H1 (cell line): ENCODE measurements around the gene RAD51B. TPM values are rescaled to one million over a fixed set of nuclear protein-coding genes. Genes with fewer than 3 reads are reported as not detected.

ENCODE experiments used
- CTCF ChIA-PET: fragments of 300-600 bp; sonication (Branson Sonifier 250); formaldehyde crosslinking; loops from one replicate; lab custom pipeline; 2021; ENCODE audit not compliant: partially characterized antibody; lab: Charles Lee
- POLR2A ChIA-PET: fragments of 300-600 bp; sonication (Branson Sonifier 250); formaldehyde crosslinking; loops from one replicate; lab custom pipeline; 2021; ENCODE audit warnings: inconsistent platforms; ENCODE audit not compliant: partially characterized antibody; lab: Charles Lee
- DNase-seq, 2 experiments: peaks; one replicate each; pipeline versions ENCODE4 v3.0.0 to v3.0.0-alpha.2; 2010 to 2022; ENCODE audit warnings: low spot score in 2 of 2, low read depth in 1 of 2, mixed read lengths in 1 of 2
- FAIRE-seq: peaks from 2 replicates; lab custom pipeline; 2011; peaks lifted over from hg19 to GRCh38; lab: Jason Lieb, UNC
- H2AFZ ChIP-seq: 2 replicates; pipeline ENCODE4 v1.8.1; 2012; ENCODE audit warnings: low read length, inconsistent platforms
- H2AK5ac ChIP-seq: 2 replicates; pipeline ENCODE4 v1.6.1; 2013; ENCODE audit warnings: low read depth, low read length
- H2BK120ac ChIP-seq: replicated peaks from 2 replicates; pipeline ENCODE3; 2013; ENCODE audit warnings: low read depth, low read length, inconsistent platforms
- H2BK12ac ChIP-seq: 2 replicates; pipeline ENCODE4 v1.6.1; 2013; ENCODE audit warnings: low read depth, low read length
- H2BK15ac ChIP-seq: 2 replicates; pipeline ENCODE4 v1.6.1; 2013; ENCODE audit warnings: low read length
- H2BK20ac ChIP-seq: 2 replicates; pipeline ENCODE4 v1.6.1; 2013; ENCODE audit warnings: low read length
- H2BK5ac ChIP-seq: 2 replicates; pipeline ENCODE4 v1.6.1; 2013; ENCODE audit warnings: low read depth, low read length
- H3K14ac ChIP-seq: 2 replicates; pipeline ENCODE4 v1.6.1; 2013; ENCODE audit warnings: inconsistent platforms; ENCODE audit not compliant: insufficient read length
- H3K18ac ChIP-seq: 2 replicates; pipeline ENCODE4 v1.6.1; 2013; ENCODE audit warnings: low read length; ENCODE audit errors: extremely low read depth
- H3K23ac ChIP-seq: 2 replicates; pipeline ENCODE4 v1.6.1; 2013; ENCODE audit warnings: inconsistent platforms; ENCODE audit not compliant: insufficient read length
- H3K23me2 ChIP-seq: 2 replicates; pipeline ENCODE4 v1.6.1; 2013; ENCODE audit warnings: low read depth, low read length
- H3K27ac ChIP-seq: 2 replicates; pipeline ENCODE4 v1.6.1; 2011; ENCODE audit warnings: low read depth, low read length, inconsistent platforms
- H3K27me3 ChIP-seq, 4 experiments: replicated peaks in 1 of 4; 1 replicate in 1 of 4; 2 replicates in 3 of 4; pipeline versions ENCODE4 v1.6.1 to v1.8.1; 2011 to 2013; ENCODE audit warnings: low read length in 3 of 4, mild to moderate bottlenecking in 3 of 4, inconsistent platforms in 2 of 4, mixed read lengths in 2 of 4, moderate library complexity in 1 of 4; ENCODE audit not compliant: control insufficient read depth in 3 of 4, insufficient read depth in 3 of 4; ENCODE audit errors: extremely low read depth in 1 of 4
- H3K36me3 ChIP-seq, 4 experiments: 2 replicates each; pipeline versions ENCODE4 v1.6.1 to v1.8.1; 2011 to 2013; ENCODE audit warnings: mild to moderate bottlenecking in 4 of 4, low read length in 3 of 4, moderate library complexity in 2 of 4, control low read depth in 1 of 4, inconsistent platforms in 1 of 4; ENCODE audit not compliant: insufficient read depth in 4 of 4, control insufficient read depth in 2 of 4
- H3K4ac ChIP-seq: replicated peaks from 2 replicates; pipeline ENCODE3; 2013; ENCODE audit warnings: low read length, low read depth, mixed read lengths, inconsistent platforms; ENCODE audit not compliant: insufficient read length
- H3K4me1 ChIP-seq, 4 experiments: replicated peaks in 1 of 4; 1 replicate in 1 of 4; 2 replicates in 3 of 4; pipeline versions ENCODE4 v1.6.1 to v1.8.1; 2011 to 2013; ENCODE audit warnings: low read length in 3 of 4, inconsistent platforms in 2 of 4, mixed read lengths in 1 of 4; ENCODE audit not compliant: insufficient read depth in 4 of 4, control insufficient read depth in 3 of 4
- H3K4me2 ChIP-seq, 2 experiments: 2 replicates each; pipeline versions ENCODE4 v1.6.1 to v1.8.1; 2011 to 2013; ENCODE audit warnings: low read depth in 2 of 2, low read length in 2 of 2, control low read depth in 1 of 2, inconsistent platforms in 1 of 2, mild to moderate bottlenecking in 1 of 2; ENCODE audit not compliant: insufficient read depth in 1 of 2
- H3K4me3 ChIP-seq, 4 experiments: fragments of 200-600, 300-600 bp in 1 of 4; sonication (generic), shearing (Covaris generic), sonication (Bioruptor Twin) in 1 of 4; 2 replicates each; pipeline versions ENCODE4 v1.5.1 to v1.8.1; 2011 to 2016; ENCODE audit warnings: low read length in 4 of 4, low read depth in 3 of 4, control low read depth in 2 of 4, inconsistent platforms in 2 of 4, mild to moderate bottlenecking in 2 of 4, mixed read lengths in 1 of 4, moderate library complexity in 1 of 4; ENCODE audit not compliant: insufficient read depth in 2 of 4; ENCODE audit errors: extremely low read depth in 1 of 4
- H3K56ac ChIP-seq: replicated peaks from 2 replicates; pipeline ENCODE3; 2013; ENCODE audit warnings: low read depth, mild to moderate bottlenecking, mixed read lengths, low read length, inconsistent platforms; ENCODE audit not compliant: insufficient read length
- H3K79me1 ChIP-seq: 2 replicates; pipeline ENCODE4 v1.6.1; 2013; ENCODE audit warnings: low read depth, low read length, control low read depth
- H3K79me2 ChIP-seq, 2 experiments: 2 replicates each; pipeline versions ENCODE4 v1.6.1 to v1.8.1; 2012 to 2013; ENCODE audit warnings: low read length in 2 of 2, mild to moderate bottlenecking in 2 of 2, inconsistent platforms in 1 of 2; ENCODE audit not compliant: insufficient read depth in 2 of 2, control insufficient read depth in 1 of 2
- H3K9ac ChIP-seq, 4 experiments: replicated peaks in 1 of 4; 1 replicate in 1 of 4; 2 replicates in 3 of 4; pipeline versions ENCODE4 v1.6.1 to v1.8.1; 2011 to 2013; ENCODE audit warnings: low read depth in 3 of 4, low read length in 3 of 4, control low read depth in 2 of 4, mild to moderate bottlenecking in 2 of 4, moderate library complexity in 2 of 4, inconsistent platforms in 1 of 4; ENCODE audit errors: extremely low read depth in 1 of 4
- H3K9me3 ChIP-seq, 2 experiments: 2 replicates each; pipeline versions ENCODE4 v1.6.1 to v1.8.1; 2012 to 2013; ENCODE audit warnings: mild to moderate bottlenecking in 2 of 2, moderate library complexity in 2 of 2, control low read depth in 1 of 2, inconsistent platforms in 1 of 2, low read depth in 1 of 2, low read length in 1 of 2, mixed read lengths in 1 of 2; ENCODE audit not compliant: insufficient read depth in 2 of 2
- H4K20me1 ChIP-seq, 2 experiments: replicated peaks in 1 of 2; 2 replicates each; pipeline versions ENCODE3 to v1.8.1; 2011 to 2013; ENCODE audit warnings: inconsistent platforms in 2 of 2, low read length in 2 of 2, mild to moderate bottlenecking in 1 of 2; ENCODE audit not compliant: insufficient read depth in 2 of 2, control insufficient read depth in 1 of 2
- H4K5ac ChIP-seq: 2 replicates; pipeline ENCODE4 v1.6.1; 2013; ENCODE audit warnings: low read length, low read depth, mixed read lengths, inconsistent platforms; ENCODE audit not compliant: insufficient read length
- H4K8ac ChIP-seq: 2 replicates; pipeline ENCODE4 v1.8.0; 2013; ENCODE audit warnings: mild to moderate bottlenecking, moderate library complexity, low read length, inconsistent platforms; ENCODE audit not compliant: insufficient read depth; ENCODE audit errors: extremely low read depth
- H4K91ac ChIP-seq: replicated peaks from 2 replicates; pipeline ENCODE3; 2013; ENCODE audit warnings: low read length, mixed read lengths, inconsistent platforms; ENCODE audit not compliant: insufficient read length
- BACH1 ChIP-seq: IDR thresholded peaks from 2 replicates; pipeline ENCODE4 v1.6.1; 2012; ENCODE audit warnings: low read length, improper control_type of control experiment
- JUND ChIP-seq: IDR thresholded peaks from 2 replicates; pipeline ENCODE4 v1.6.1; 2011; ENCODE audit warnings: mild to moderate bottlenecking, improper control_type of control experiment, low read length
- KDM1A ChIP-seq: fragments of 200-600, 300-600 bp; sonication (generic); IDR thresholded peaks from 2 replicates; pipeline ENCODE4 v1.7.1; 2016; ENCODE audit warnings: mild to moderate bottlenecking, low read length, borderline replicate concordance
- KDM4A ChIP-seq: IDR thresholded peaks from one replicate; pipeline ENCODE4 v1.7.1; 2012; ENCODE audit warnings: low read depth, mild to moderate bottlenecking, moderate library complexity, low read length, inconsistent platforms; ENCODE audit not compliant: severe bottlenecking
- MAFK ChIP-seq: IDR thresholded peaks from 2 replicates; pipeline ENCODE4 v1.6.1; 2012; ENCODE audit warnings: low read depth, mild to moderate bottlenecking, improper control_type of control experiment, low read length
- RBBP5 ChIP-seq: IDR thresholded peaks from 2 replicates; pipeline ENCODE4 v1.7.1; 2012; ENCODE audit warnings: low read depth, mild to moderate bottlenecking, inconsistent platforms, low read length, moderate library complexity, borderline replicate concordance
- SIN3A ChIP-seq, 2 experiments: IDR thresholded peaks in 1 of 2; conservative IDR thresholded peaks in 1 of 2; 2 replicates each; pipeline ENCODE4 v1.6.1; 2011 to 2012; ENCODE audit warnings: low read length in 2 of 2, improper control_type of control experiment in 1 of 2, low read depth in 1 of 2, mild to moderate bottlenecking in 1 of 2
- TEAD4 ChIP-seq: IDR thresholded peaks from 2 replicates; pipeline ENCODE4 v1.6.1; 2012; ENCODE audit warnings: low read depth, low read length, inconsistent platforms, mixed read lengths
- YY1 ChIP-seq: IDR thresholded peaks from 2 replicates; pipeline ENCODE4 v1.6.1; 2011; ENCODE audit warnings: low read depth, mild to moderate bottlenecking, low read length
- WGBS, 2 experiments: shearing (Covaris generic) in 1 of 2; methylation state at CpG; one replicate each; pipeline versions ENCODE4 v1.1.6 to v1.1.7; 2013 to 2015; ENCODE audit warnings: low lambda C conversion rate in 2 of 2, mixed read lengths in 2 of 2, inconsistent platforms in 1 of 2, low coverage in 1 of 2, missing lambda C conversion rate in 1 of 2; ENCODE audit not compliant: insufficient replicate concordance in 2 of 2, insufficient coverage in 1 of 2, insufficient read length in 1 of 2; ENCODE audit errors: extremely low coverage in 1 of 2, missing lambda C conversion rate in 1 of 2; 5-methylcytosine and 5-hydroxymethylcytosine counted together
- polyA plus RNA-seq, 7 experiments: library from polyadenylated mRNA; depleted of rRNA in 3 of 7; stranded (reverse) in 5 of 7; unstranded in 2 of 7; fragments of >200 nt in 5 of 7; fragments of 200-250 nt in 2 of 7; gene quantifications; 1 replicate in 5 of 7; 2 replicates in 1 of 7; 4 replicates in 1 of 7; pipeline versions ENCODE4 v1.2.1 to v1.2.3, GENCODE V29; 2011 to 2013; ENCODE audit warnings: missing spikeins in 2 of 7, mixed read lengths in 2 of 7
- total RNA-seq: library from RNA; stranded (reverse); fragmentation: NEBNext Ultra II Directional; extraction: Animal tissue kit (Norgen Biotek cat#: 25700); gene quantifications from 2 replicates; pipeline ENCODE4 v1.2.1, GENCODE V29; 2021

RAD51B gene
- total and polyA plus RNA-seq, 2 of the 8 experiments (the other 6 are each of a cell fraction or from before 2014, with no cell fraction given): 3.9 to 14.9 TPM

- no peak overlapping the region for H3K4me3 ChIP-seq
- peaks cover 0 to 11% (median 8%) of the 10 kb centered on the region in 4 experiments; a peak in 4 of 7 replicates for H3K4me1 ChIP-seq
Observed at GRCh38 chr14:68195126-68195525, 375.5 kb downstream of the RAD51B start.

More at GRCh38 chr14:68195126-68195525, 375.5 kb downstream of the RAD51B start:
- no peaks in the 10 kb centered on the region for H3K27me3 ChIP-seq
- H4K8ac ChIP-seq: no peak overlapping the region
- H3K9me3 ChIP-seq: no peaks in the 10 kb centered on the region
- H4K5ac ChIP-seq: no peak overlapping the region
- H3K79me1 ChIP-seq: no peaks in the 10 kb centered on the region
- DNase-seq: no peak
- no peak overlapping the region for H3K9ac ChIP-seq
- no peak overlapping the region for H3K27ac ChIP-seq
- POLR2A ChIA-PET: no interaction called here
- H3K4me2 ChIP-seq: peak overlapping the region in 1 of 2 experiments; percentile 4; a peak in 1 of 4 replicates
- no peaks in the 10 kb centered on the region for H3K79me2 ChIP-seq
- no peak overlapping the region for H2BK12ac ChIP-seq
- no peak overlapping the region for H3K18ac ChIP-seq
- no peaks in the 10 kb centered on the region for H4K20me1 ChIP-seq
- WGBS, 2 experiments: 18% methylated on average over 1 of the region's 1 CpG; no CpG with 5 or more reads in 1 of the 2 experiments
- no peak overlapping the region for H2BK120ac ChIP-seq
- H2AFZ ChIP-seq: no peak overlapping the region
- peak; percentile 94 for FAIRE-seq
- H3K36me3 ChIP-seq: no peaks in the 10 kb centered on the region
- no peaks in the 10 kb centered on the region for H3K23me2 ChIP-seq
- no peak overlapping the region for H2BK20ac ChIP-seq
- H3K4ac ChIP-seq: no peak overlapping the region
- H3K14ac ChIP-seq: no peak overlapping the region
- no peak overlapping the region for H3K56ac ChIP-seq
- TF ChIP-seq TEAD4 (no peak), SIN3A (conservative IDR thresholded peaks at IDR 0.05 in 1 of 2, IDR thresholded peaks at IDR 0.05 in 1 of 2; ENCODE audit: low read depth in 1 of 2, low read length in 2 of 2) (0 out of 4 replicates have a peak, but pooled peaks of 1 of the 2 experiments have one; percentile 45), MAFK (peak; percentile 76), KDM1A (no peak), RBBP5 (no peak), BACH1 (peak; percentile 80), JUND (peak; percentile 66), YY1 (no peak), KDM4A (no peak)
- no peak overlapping the region for H2AK5ac ChIP-seq
- no peak overlapping the region for H3K23ac ChIP-seq
- CTCF ChIA-PET: interaction anchor here (0.8 kb wide), 1 partner anchor 628 kb away, joined by 3 read pairs; no protein-coding TSS in a partner anchor
- no peak overlapping the region for H4K91ac ChIP-seq
- H2BK5ac ChIP-seq: no peak overlapping the region
- no peak overlapping the region for H2BK15ac ChIP-seq
